Measurements from ENCODE around the gene RAP1A. TPM values are rescaled to one million over a fixed set of nuclear protein-coding genes. Genes with fewer than 3 reads are reported as not detected.

The RAP1A gene
- polyA plus RNA-seq, 3 donors: 41.2 to 79.1 (median 75.3) TPM

DNA sequence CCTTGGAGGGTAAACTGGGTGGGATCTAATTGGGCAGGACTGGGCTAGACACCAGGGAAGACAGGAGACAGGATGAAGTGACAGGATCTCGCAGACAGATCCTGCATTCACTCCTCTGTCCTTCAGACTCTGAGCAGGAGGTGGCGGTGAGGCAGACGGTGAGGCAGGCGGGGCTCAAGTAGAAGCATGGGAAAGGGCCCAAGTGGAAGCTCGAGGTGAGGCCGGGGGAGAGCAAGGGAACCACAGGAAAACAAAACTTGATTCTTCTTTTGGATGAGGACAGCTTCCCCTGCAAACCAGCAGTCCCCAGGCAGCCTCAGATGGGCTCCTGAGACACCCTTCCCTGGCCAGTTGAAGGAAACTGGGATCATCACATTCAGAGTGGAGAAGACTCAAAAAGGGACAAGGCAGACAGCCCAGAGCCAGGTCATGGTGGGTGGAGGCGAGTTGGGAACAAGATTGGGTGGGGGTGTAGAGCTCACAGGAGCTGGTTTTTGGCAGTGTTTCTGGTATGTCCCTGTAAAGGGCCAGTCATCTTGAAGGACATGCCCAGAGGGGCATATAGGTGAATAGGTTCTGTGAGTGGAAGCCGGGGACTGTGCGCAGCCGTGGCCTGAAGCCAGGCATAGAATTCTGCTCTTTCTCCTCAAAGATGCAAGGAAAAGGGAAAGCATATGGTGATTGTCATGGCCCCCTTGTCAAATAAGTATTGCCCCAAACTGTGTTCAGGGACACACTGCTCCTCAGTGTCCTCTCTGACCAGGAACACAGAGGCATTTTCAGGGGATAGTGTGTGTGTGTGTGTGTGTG lies 101.6 kb downstream of the RAP1A start:
- Histone ChIP-seq H3K9ac (ENCODE audit: insufficient read depth, low read length, poor library complexity, severe bottlenecking) (no peak overlapping the region), H3K9me3 (replicated peaks in 1 of 2; ENCODE audit: control insufficient read depth in 1 of 2, insufficient read depth in 1 of 2, low read length in 2 of 2) (no peaks in the 10 kb centered on the region), H3K27ac (ENCODE audit: low read depth in 1 of 2, low read length in 2 of 2) (peak overlapping the region; percentile 3 to 63), H3K79me2 (ENCODE audit: insufficient read depth, low read length) (no peaks in the 10 kb centered on the region), H3K27me3 (ENCODE audit: control insufficient read depth in 2 of 2, insufficient read depth in 2 of 2, low read length in 2 of 2) (no peaks in the 10 kb centered on the region), H3K4me1 (ENCODE audit: control insufficient read depth in 1 of 2, insufficient read depth in 2 of 2, low read length in 2 of 2) (peaks cover 12 to 26% of the 10 kb centered on the region in 2 donors), H3K4me2 (replicated peaks; ENCODE audit: extremely low read depth, low read length, poor library complexity, severe bottlenecking) (no peak overlapping the region), H4K20me1 (ENCODE audit: insufficient read depth, low read length) (peaks cover 22% of the 10 kb centered on the region), H3K4me3 (replicated peaks in 1 of 3; ENCODE audit: low read depth in 2 of 3, low read length in 3 of 3) (no peak overlapping the region), H3K36me3 (replicated peaks in 1 of 2; ENCODE audit: control insufficient read depth in 1 of 2, insufficient read depth in 2 of 2, low read length in 2 of 2) (peaks cover 0 to 12% of the 10 kb centered on the region in 2 donors), H2AFZ (ENCODE audit: insufficient read depth, low read depth, low read length, poor library complexity, severe bottlenecking) (no peak overlapping the region)
- peak overlapping the region; percentile 76 to 87 (median 86) for H3K27ac Mint-ChIP-seq
- peaks cover 0 to 6% (median 1%) of the 10 kb centered on the region in 3 donors for H3K27me3 Mint-ChIP-seq (ENCODE audit: low read depth in 3 of 3)
- H3K9me3 Mint-ChIP-seq: peaks cover 0 to 2% (median 0%) of the 10 kb centered on the region in 7 donors
- H3K4me1 Mint-ChIP-seq: peaks cover 31% of the 10 kb centered on the region
- 76% methylated on average over 5 of the region's 10 CpGs for WGBS (ENCODE audit: insufficient coverage)
- DNase-seq: no peak
- intact Hi-C loops (cut with micrococcal nuclease): no loop called here
- H3K36me3 Mint-ChIP-seq: peaks cover 10 to 16% of the 10 kb centered on the region in 2 donors
- TF ChIP-seq, protein P1, sequence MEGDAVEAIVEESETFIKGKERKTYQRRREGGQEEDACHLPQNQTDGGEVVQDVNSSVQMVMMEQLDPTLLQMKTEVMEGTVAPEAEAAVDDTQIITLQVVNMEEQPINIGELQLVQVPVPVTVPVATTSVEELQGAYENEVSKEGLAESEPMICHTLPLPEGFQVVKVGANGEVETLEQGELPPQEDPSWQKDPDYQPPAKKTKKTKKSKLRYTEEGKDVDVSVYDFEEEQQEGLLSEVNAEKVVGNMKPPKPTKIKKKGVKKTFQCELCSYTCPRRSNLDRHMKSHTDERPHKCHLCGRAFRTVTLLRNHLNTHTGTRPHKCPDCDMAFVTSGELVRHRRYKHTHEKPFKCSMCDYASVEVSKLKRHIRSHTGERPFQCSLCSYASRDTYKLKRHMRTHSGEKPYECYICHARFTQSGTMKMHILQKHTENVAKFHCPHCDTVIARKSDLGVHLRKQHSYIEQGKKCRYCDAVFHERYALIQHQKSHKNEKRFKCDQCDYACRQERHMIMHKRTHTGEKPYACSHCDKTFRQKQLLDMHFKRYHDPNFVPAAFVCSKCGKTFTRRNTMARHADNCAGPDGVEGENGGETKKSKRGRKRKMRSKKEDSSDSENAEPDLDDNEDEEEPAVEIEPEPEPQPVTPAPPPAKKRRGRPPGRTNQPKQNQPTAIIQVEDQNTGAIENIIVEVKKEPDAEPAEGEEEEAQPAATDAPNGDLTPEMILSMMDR (IDR thresholded peaks at IDR 0.05): no peak
- H3K4me3 Mint-ChIP-seq: peak overlapping the region in 1 of 2 donors; percentile 32

DNA sequence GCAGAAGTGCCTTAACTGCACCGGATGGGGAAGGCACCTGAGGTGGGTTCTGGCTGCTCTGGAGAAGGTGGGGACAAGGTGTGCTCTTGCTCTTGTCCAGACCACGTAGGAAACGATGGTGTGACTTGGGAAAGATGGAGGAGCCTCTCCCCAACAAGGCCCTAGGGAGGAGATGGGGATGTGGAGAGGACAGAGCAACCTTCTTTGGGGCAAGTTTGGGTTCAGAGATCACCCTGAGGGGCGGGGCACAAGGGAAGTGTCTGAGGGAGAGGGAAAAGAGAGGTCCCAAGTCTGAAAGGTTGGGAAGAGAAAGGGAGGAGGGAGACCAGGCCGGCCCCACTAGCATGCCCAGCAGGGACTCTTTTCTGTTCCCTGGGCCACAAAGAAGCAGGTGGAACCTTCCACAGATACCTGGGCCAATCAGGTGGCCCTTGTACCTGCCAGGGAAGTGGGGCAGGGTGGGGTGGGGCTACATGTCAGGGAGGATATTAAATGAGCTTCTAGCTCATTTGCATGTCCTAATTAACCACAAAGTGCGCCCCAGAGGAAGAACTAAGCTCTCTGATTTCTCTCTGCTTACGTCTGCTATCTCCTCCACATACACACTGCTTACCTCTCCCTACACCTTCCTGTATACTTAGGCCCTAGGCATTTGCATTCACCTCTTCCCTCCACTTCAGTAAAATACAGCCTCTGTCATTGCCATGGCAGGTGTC lies 103.7 kb downstream of the RAP1A start:
- H3K27ac ChIP-seq (ENCODE audit: low read depth in 1 of 2, low read length in 2 of 2): no peak overlapping the region

More for the DNA sequence above, 103.7 kb downstream of the RAP1A start:
- peaks cover 0 to 6% (median 1%) of the 10 kb centered on the region in 3 donors for H3K27me3 Mint-ChIP-seq (ENCODE audit: low read depth in 3 of 3)
- Histone ChIP-seq H3K79me2 (ENCODE audit: insufficient read depth, low read length) (no peaks in the 10 kb centered on the region), H3K27me3 (ENCODE audit: control insufficient read depth in 2 of 2, insufficient read depth in 2 of 2, low read length in 2 of 2) (no peaks in the 10 kb centered on the region), H3K4me2 (replicated peaks; ENCODE audit: extremely low read depth, low read length, poor library complexity, severe bottlenecking) (no peak overlapping the region), H2AFZ (ENCODE audit: insufficient read depth, low read depth, low read length, poor library complexity, severe bottlenecking) (no peak overlapping the region), H3K9me3 (replicated peaks in 1 of 2; ENCODE audit: control insufficient read depth in 1 of 2, insufficient read depth in 1 of 2, low read length in 2 of 2) (no peaks in the 10 kb centered on the region), H3K9ac (ENCODE audit: insufficient read depth, low read length, poor library complexity, severe bottlenecking) (no peak overlapping the region), H3K4me1 (ENCODE audit: control insufficient read depth in 1 of 2, insufficient read depth in 2 of 2, low read length in 2 of 2) (peaks cover 12 to 26% of the 10 kb centered on the region in 2 donors), H3K4me3 (replicated peaks in 1 of 3; ENCODE audit: low read depth in 2 of 3, low read length in 3 of 3) (no peak overlapping the region), H4K20me1 (ENCODE audit: insufficient read depth, low read length) (peaks cover 26% of the 10 kb centered on the region), H3K36me3 (replicated peaks in 1 of 2; ENCODE audit: control insufficient read depth in 1 of 2, insufficient read depth in 2 of 2, low read length in 2 of 2) (peaks cover 3 to 11% of the 10 kb centered on the region in 2 donors)
- peaks cover 13 to 14% of the 10 kb centered on the region in 2 donors for H3K36me3 Mint-ChIP-seq
- H3K9me3 Mint-ChIP-seq: no peaks in the 10 kb centered on the region
- H3K4me3 Mint-ChIP-seq: no peak overlapping the region
- TF ChIP-seq, protein P1 (IDR thresholded peaks at IDR 0.05): no peak
- intact Hi-C loops (cut with micrococcal nuclease): no loop called here
- H3K4me1 Mint-ChIP-seq: peaks cover 31% of the 10 kb centered on the region
- WGBS (ENCODE audit: insufficient coverage): 92% methylated on average over 2 of the region's 7 CpGs
- DNase-seq: no peak
- peak overlapping the region in 2 of 7 donors; percentile 58 to 85 for H3K27ac Mint-ChIP-seq

Data from CD14-positive monocyte (primary cell).